Thyroid gland (tissue), 4 donors: Measurements from ENCODE around the gene SRGAP2B. TPM values are rescaled to one million over a fixed set of nuclear protein-coding genes. Genes with fewer than 3 reads are reported as not detected.
"Not testable (repeated sequence)": the region's sequence is repeated elsewhere in the genome, so short reads cannot be mapped to it uniquely, and the experiment has no call there.

ENCODE experiments used
- DNase-seq, 2 donors: peaks; one replicate each; pipeline ENCODE4 v3.0.0-alpha.2; 2019
- H3K27ac ChIP-seq, 3 donors: fragments of 200-600 bp; sonication (generic); 1 replicate in 2 of 3; 2 replicates in 1 of 3; pipeline ENCODE4 v1.5.1; 2016 to 2019; ENCODE audit warnings: mild to moderate bottlenecking in 1 of 3, moderate library complexity in 1 of 3
- H3K27me3 ChIP-seq: fragments of 200-600 bp; sonication (generic); one replicate; pipeline ENCODE4 v1.5.1; 2019
- H3K36me3 ChIP-seq, 2 donors: fragments of 200-600 bp; sonication (generic); one replicate each; pipeline ENCODE4 v1.5.1; 2016 to 2019
- H3K4me1 ChIP-seq, 2 donors: fragments of 200-600 bp; sonication (generic); one replicate each; pipeline ENCODE4 v1.5.1; 2017 to 2019
- H3K4me3 ChIP-seq, 3 donors: fragments of 200-600 bp; sonication (generic); replicated peaks in 1 of 3; 1 replicate in 2 of 3; 2 replicates in 1 of 3; pipeline ENCODE4 v1.5.1; 2016; ENCODE audit warnings: mild to moderate bottlenecking in 1 of 3
- H3K9me3 ChIP-seq: fragments of 200-600 bp; sonication (generic); one replicate; pipeline ENCODE4 v1.5.1; 2017
- WGBS, 2 donors: methylation state at CpG; one replicate each; pipeline ENCODE4 v1.1.5; 2017; 5-methylcytosine and 5-hydroxymethylcytosine counted together
- intact Hi-C: fragments of 100-400 bp; cut with DNase I; formaldehyde crosslinking; loops from one replicate; pipeline ENCODE4 v1.15.1; 2023
- total RNA-seq, 4 donors: library from RNA; depleted of rRNA; stranded (reverse); fragments of >200 nt; gene quantifications; one replicate each; pipeline ENCODE4 v1.2.3, GENCODE V29; 2016

Gene SRGAP2B
- total RNA-seq, 4 donors from 2014 or later = 8.0 to 12.0 (median 11.6) TPM

GRCh38 chr1:145115587-145116493 is 20.7 kb upstream of the SRGAP2B start:
- no CpG with 5 or more reads among the region's 6 CpGs for WGBS, 2 donors
- H3K27ac ChIP-seq, H3K4me3 ChIP-seq, DNase-seq, H3K36me3 ChIP-seq, H3K4me1 ChIP-seq, intact Hi-C loops, H3K27me3 ChIP-seq, H3K9me3 ChIP-seq: not testable (repeated sequence)

GRCh38 chr1:145114560-145115057 is 19.5 kb upstream of the SRGAP2B start:
- H3K27ac ChIP-seq = not testable (repeated sequence)

GRCh38 chr1:145112703-145113102 is 17.6 kb upstream of the SRGAP2B start:
- H3K4me3 ChIP-seq, intact Hi-C loops, H3K4me1 ChIP-seq, H3K36me3 ChIP-seq, H3K9me3 ChIP-seq, DNase-seq, H3K27ac ChIP-seq, H3K27me3 ChIP-seq: not testable (repeated sequence)
- WGBS, 2 donors = no CpG with 5 or more reads among the region's 3 CpGs

More at GRCh38 chr1:145114560-145115057, 19.5 kb upstream of the SRGAP2B start:
- intact Hi-C loops, H3K4me3 ChIP-seq, H3K27me3 ChIP-seq, H3K4me1 ChIP-seq, DNase-seq, H3K36me3 ChIP-seq, H3K9me3 ChIP-seq: not testable (repeated sequence)
- no CpG with 5 or more reads among the region's 1 CpG for WGBS, 2 donors

GRCh38 chr1:145111674-145112073 is 16.5 kb upstream of the SRGAP2B start:
- H3K27me3 ChIP-seq, H3K36me3 ChIP-seq, H3K4me3 ChIP-seq, DNase-seq, H3K27ac ChIP-seq, H3K4me1 ChIP-seq, H3K9me3 ChIP-seq, intact Hi-C loops: not testable (repeated sequence)
- no CpG with 5 or more reads among the region's 3 CpGs for WGBS, 2 donors

- DNase-seq, H3K27ac ChIP-seq, H3K36me3 ChIP-seq, H3K27me3 ChIP-seq, H3K9me3 ChIP-seq, H3K4me1 ChIP-seq, intact Hi-C loops, H3K4me3 ChIP-seq: not testable (repeated sequence)
- no CpG with 5 or more reads among the region's 2 CpGs for WGBS, 2 donors
Observed at GRCh38 chr1:145103294-145103693, 8.2 kb upstream of the SRGAP2B start.

GRCh38 chr1:145101725-145102124 is 6.6 kb upstream of the SRGAP2B start:
- H3K36me3 ChIP-seq, H3K4me3 ChIP-seq, DNase-seq, H3K9me3 ChIP-seq, H3K4me1 ChIP-seq, intact Hi-C loops, H3K27ac ChIP-seq, H3K27me3 ChIP-seq: not testable (repeated sequence)
- no CpG with 5 or more reads among the region's 1 CpG for WGBS, 2 donors

- DNase-seq = peak; percentile 1 to 3
- H3K27ac ChIP-seq = not testable (repeated sequence)
- peak overlapping the region in 1 of 3 donors; percentile 27 for H3K4me3 ChIP-seq
Observed at GRCh38 chr1:145094655-145095211, 395 bp downstream of the SRGAP2B start.

GRCh38 chr1:145093517-145094149 is 1.5 kb downstream of the SRGAP2B start:
- intact Hi-C loops = not testable (repeated sequence)

More at GRCh38 chr1:145094655-145095211, 395 bp downstream of the SRGAP2B start:
- no CpG with 5 or more reads among the region's 46 CpGs for WGBS, 2 donors
- H3K9me3 ChIP-seq, H3K36me3 ChIP-seq, H3K4me1 ChIP-seq, intact Hi-C loops, H3K27me3 ChIP-seq: not testable (repeated sequence)

GRCh38 chr1:145082483-145083255 is 12.5 kb downstream of the SRGAP2B start:
- intact Hi-C loops, H3K9me3 ChIP-seq, H3K4me1 ChIP-seq, DNase-seq, H3K27ac ChIP-seq, H3K36me3 ChIP-seq, H3K4me3 ChIP-seq, H3K27me3 ChIP-seq: not testable (repeated sequence)
- 100% methylated on average over 4 of the region's 7 CpGs; no CpG with 5 or more reads in 1 of the 2 donors for WGBS, 2 donors

More at GRCh38 chr1:145093517-145094149, 1.5 kb downstream of the SRGAP2B start:
- H3K9me3 ChIP-seq, H3K4me1 ChIP-seq, H3K27ac ChIP-seq, H3K27me3 ChIP-seq, H3K36me3 ChIP-seq: not testable (repeated sequence)
- peak in 1 of 2 donors; percentile 60 for DNase-seq
- WGBS, 2 donors = no CpG with 5 or more reads among the region's 47 CpGs
- H3K4me3 ChIP-seq = peak overlapping the region in 1 of 3 donors; percentile 24

- H3K4me3 ChIP-seq, H3K27ac ChIP-seq, DNase-seq, H3K36me3 ChIP-seq, H3K9me3 ChIP-seq, intact Hi-C loops, H3K27me3 ChIP-seq, H3K4me1 ChIP-seq: not testable (repeated sequence)
- WGBS, 2 donors = 40% methylated on average over 2 of the region's 3 CpGs; no CpG with 5 or more reads in 1 of the 2 donors
Observed at GRCh38 chr1:145080193-145080592, 14.9 kb downstream of the SRGAP2B start.

GRCh38 chr1:145079737-145080136 is 15.4 kb downstream of the SRGAP2B start:
- H3K27ac ChIP-seq, H3K4me3 ChIP-seq, intact Hi-C loops, H3K36me3 ChIP-seq, H3K4me1 ChIP-seq, H3K9me3 ChIP-seq, DNase-seq, H3K27me3 ChIP-seq: not testable (repeated sequence)
- WGBS, 2 donors = 92% methylated on average over 2 of the region's 2 CpGs; no CpG with 5 or more reads in 1 of the 2 donors
